ENCODE measurements around the gene SLC22A31.

The SLC22A31 gene

GRCh38 chr16:89216315-89217137, 16.2 kb upstream of the SLC22A31 start:
- peak; percentile 74 for DNase-seq (ENCODE audit: low read depth, low spot score)

GRCh38 chr16:89210904-89211515, 10.7 kb upstream of the SLC22A31 start:
- no peak for DNase-seq (ENCODE audit: low read depth, low spot score)

- DNase-seq (ENCODE audit: low read depth, low spot score), result no peak
These were observed 10.0 kb upstream of the SLC22A31 start for GRCh38 chr16:89210165-89210903.

- no peak for DNase-seq (ENCODE audit: low read depth, low spot score)
These were observed 9.2 kb upstream of the SLC22A31 start for GRCh38 chr16:89209522-89210044.

DNA sequence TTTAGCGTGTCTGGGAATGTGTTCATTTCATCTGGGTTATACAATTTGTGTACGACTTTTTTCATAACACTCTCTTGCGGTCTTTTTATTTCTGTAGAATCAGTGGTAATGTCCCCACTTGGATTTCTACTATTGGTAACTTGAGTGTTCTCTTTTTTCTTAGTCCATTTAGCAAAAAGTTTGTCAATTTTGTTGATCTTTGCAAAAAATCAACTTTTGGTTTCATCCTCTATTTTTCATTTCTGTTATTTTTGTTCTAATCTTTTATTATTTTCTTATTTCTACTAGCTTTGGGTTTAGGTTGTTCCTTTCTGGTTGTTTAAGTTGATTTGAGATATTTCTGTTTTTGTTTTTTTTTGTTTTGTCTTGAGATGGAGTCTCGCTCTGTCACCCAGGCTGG, 7.7 kb upstream of the SLC22A31 start:
- no peak for DNase-seq (ENCODE audit: low read depth, low spot score)

DNA sequence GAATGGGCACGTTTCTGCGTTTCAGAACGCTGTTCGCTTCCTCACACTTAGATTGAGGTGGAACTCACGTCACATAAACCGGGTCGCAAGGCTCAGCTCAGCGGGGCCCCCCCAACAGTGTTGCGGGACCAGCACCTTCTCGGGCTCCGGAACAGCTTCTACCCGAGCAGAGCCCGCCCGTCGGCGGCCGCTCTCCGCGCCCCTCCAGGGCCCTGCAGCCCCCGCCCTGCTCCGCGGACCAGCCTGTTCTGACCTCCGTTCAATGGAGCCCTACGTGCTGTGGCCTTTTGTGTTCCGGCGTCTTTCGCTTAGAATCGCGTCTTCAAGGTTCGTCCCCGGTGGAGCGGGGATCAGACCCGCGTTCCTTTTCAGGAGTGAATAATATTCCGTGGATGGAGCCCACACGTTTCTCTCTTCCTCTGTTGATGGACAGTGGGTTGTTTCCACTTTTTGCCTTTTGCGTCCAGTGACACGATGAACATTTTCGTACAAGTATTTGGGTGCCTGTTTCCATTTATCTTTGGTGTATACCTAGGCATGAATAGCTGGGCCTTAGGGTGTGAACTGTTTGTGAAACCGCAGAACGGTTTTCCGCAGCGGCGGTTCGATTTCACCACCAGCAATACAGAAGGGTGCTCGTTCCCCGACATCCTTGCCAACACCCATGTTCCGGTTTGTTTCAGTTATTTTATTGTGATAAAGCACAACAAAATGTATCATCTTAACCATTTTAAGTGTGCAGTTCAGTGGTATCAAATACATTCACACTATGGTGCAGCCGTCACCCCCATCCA, 2.3 kb upstream of the SLC22A31 start:
- no peak for DNase-seq (ENCODE audit: low read depth, low spot score)

- peak; percentile 56 for DNase-seq (ENCODE audit: low read depth, low spot score)
These were observed 1.4 kb upstream of the SLC22A31 start for GRCh38 chr16:89201439-89202377.

GRCh38 chr16:89200850-89201411, 594 bp upstream of the SLC22A31 start:
- DNase-seq (ENCODE audit: low read depth, low spot score), result no peak

DNA sequence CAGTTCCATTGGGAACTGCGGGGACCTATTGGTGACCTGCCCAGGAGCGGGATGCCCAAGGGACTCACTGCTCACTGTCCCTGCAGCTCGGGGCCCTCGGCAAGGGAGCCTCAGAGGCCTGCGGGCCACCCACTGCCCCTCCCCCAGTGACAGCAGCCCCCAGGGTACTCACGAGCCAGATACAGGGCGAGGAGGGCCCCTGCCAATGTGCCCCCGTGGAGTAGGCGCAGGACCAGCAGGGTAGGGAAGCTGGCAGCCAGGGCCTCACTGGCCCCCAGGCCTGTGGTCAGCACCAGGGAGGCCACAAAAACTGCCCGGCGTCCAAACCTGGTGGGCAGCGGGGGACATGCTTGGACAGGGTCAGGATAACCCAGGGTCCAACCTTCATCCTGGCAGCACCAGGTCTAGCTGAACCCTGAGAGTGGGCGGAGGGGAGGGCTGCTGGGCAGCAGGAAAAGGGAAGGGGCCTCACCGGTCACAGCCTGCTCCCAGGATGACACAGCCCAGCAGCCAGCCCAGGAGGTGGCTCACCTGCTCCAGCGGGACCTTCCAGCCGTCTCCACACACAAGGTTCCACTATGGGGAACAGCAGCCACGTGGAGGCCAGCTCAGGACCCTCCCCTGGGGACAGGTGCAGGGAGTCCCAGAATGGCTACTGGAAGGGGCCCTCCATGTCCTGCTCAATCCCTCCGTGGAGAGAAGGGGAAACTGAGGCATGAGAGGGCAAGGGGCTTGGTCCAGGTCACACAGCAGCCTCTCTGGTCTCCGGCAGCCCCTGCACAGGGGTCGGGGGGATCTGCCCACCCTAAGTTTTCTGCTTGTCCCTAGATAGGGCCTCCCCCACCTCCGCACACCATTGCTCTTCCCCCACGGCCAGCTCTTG, 855 bp downstream of the SLC22A31 start:
- no peak for DNase-seq (ENCODE audit: low read depth, low spot score)

DNA sequence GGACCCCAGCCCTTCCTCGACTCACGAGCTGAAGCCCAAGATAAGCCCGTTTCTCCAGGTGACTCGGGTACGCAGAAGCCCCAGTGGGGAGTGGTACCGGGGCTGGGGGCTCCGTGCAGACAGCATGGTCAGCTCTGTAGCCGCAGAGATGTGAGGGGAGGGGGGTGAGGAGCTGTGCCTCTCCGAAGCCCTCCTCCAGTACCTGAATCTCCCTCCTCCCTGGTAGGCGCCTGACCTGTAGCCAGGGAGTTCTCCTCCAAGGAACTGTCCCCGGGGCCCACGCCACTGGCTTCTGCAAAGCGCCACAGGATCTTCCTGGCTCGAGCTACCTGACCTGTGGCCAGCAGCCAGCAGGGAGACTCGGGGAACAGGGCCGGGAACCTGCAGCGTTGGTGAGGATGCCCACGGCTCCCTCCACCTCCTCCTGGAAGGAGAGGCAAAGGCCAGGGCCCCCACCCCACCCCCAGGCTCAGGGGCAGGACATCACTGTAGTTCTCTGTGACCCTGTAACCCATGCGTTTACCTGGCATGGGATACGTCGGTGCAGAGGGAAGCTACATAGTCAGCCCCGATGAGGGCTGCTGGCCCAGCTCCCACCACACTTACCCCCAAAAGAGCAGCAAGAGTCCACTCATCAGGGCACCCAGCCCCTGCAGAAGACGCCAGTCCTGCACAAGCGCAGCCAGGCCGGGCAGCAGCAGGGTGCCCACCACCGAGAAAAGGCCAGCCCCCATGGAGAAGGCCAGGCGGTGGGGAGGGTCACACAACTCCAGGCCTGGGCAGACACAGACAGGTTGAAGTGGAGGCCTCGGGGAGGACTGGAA, 1.7 kb downstream of the SLC22A31 start:
- DNase-seq (ENCODE audit: low read depth, low spot score), result no peak

- no peak for DNase-seq (ENCODE audit: low read depth, low spot score)
These were observed 2.5 kb downstream of the SLC22A31 start for GRCh38 chr16:89197633-89198416.

GRCh38 chr16:89197033-89197632, 3.2 kb downstream of the SLC22A31 start:
- DNase-seq (ENCODE audit: low read depth, low spot score), result no peak

DNA sequence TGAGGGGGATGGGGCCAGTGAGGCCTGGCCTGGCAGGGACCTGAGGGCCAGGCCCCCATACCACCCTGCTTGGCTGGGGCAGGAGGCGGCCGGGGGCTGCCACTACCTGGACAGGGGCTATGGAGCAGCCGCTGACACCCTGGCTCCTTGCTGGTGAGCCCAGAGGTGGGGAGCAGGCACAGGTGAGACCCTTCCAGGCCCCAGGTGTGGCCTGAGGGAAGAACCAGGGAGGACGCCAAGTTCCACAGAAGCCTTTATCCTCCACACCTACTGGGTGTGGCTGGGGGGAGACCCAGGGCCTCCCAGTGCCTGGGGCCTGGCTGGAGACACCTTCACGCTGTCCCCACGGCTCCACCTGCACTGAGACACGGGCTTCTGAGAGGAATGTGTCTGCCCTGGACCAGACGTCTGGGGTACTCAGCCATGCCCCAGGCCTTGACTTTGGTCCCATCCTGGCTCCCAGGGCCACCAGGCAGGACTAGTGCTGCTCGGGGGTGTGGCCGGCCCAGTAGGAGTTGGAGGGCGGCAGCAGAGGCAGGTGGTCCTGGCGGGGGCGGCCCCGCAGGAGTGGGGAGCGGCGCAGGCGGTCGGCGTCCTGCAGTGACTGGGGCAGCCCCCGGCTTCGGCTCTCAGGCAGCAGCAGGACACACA, 4.7 kb downstream of the SLC22A31 start:
- no peak for DNase-seq (ENCODE audit: low read depth, low spot score)

GRCh38 chr16:89194340-89195311, 5.7 kb downstream of the SLC22A31 start:
- DNase-seq (ENCODE audit: low read depth, low spot score), result no peak
